Daoy (cell line): Measurements from ENCODE around the gene FSTL5. TPM values are rescaled to one million over a fixed set of nuclear protein-coding genes. Genes with fewer than 3 reads are reported as not detected.

ENCODE experiments used
- DNase-seq: peaks from one replicate; pipeline ENCODE4 v3.0.0-alpha.2; 2015; ENCODE audit warnings: low read depth
- total RNA-seq: library from RNA; depleted of rRNA; stranded (reverse); fragments of >200 nt; shearing (Covaris generic); gene quantifications from 2 replicates; pipeline ENCODE4 v1.2.3, GENCODE V29; 2014

The FSTL5 gene
- total RNA-seq, 1 experiment from 2014 or later, result 0.06 TPM

DNA sequence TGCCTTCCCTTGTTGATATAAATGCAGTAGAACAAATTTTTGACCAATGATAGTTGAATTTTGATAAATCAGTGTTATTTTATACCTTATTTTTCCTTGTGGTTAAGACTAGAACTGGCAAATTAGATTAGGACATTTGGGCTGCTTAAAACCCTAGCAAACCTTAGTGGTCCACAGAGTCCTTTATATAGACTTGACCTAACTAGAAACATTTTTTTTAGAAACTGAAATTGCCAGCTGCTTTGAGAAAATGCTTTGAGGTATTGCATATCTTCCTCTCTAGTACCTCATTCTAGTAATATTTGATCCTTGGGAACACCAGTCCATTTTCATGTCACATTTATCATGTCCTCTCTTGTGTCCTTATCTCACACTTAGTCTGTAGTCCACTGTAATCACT is 580.3 kb downstream of the FSTL5 start:
- DNase-seq, result no peak

DNA sequence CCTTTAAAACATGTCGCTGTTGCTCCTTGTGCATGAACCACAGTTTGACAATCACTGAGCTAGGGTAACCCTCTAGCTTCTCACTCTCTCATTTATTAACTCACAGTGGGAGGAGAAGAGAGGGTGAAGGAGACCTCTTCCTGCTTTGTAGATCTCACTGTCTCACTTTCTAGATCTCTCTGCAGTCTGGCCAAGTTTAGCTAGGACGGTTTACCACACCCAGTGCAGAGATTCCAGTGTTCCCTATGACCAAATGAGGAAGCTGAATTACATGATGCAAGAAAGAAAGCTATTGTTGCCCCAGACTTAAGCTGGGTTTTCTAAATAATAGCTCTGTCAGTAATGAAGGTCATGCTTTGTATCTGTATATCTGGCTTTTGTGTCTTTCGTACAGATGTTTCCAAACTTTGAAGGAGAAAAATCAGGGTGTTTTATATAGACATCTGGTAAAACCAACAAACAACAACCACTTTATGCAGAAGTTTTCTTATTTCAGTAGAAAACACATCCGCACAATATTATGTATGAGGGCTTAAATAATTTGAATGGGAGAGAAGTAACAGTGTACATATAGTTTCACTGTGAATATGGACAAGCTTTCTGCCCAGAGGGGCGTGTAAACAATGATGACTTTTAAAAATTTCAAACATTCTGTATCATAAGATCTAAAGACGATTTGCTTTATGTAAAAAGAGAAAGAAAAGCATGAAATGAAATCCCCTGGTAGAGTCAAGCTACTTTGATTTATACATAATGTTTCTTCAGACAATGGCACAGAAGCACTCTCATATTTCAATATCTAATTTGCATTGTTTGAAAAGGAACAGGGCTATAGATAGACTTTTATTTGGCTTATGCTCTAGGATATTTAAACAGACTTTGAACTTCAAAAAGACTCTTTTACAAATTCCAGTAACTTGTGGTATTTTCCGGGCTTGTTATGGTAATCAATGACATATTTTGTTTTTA is 582.3 kb downstream of the FSTL5 start:
- DNase-seq, result no peak

DNA sequence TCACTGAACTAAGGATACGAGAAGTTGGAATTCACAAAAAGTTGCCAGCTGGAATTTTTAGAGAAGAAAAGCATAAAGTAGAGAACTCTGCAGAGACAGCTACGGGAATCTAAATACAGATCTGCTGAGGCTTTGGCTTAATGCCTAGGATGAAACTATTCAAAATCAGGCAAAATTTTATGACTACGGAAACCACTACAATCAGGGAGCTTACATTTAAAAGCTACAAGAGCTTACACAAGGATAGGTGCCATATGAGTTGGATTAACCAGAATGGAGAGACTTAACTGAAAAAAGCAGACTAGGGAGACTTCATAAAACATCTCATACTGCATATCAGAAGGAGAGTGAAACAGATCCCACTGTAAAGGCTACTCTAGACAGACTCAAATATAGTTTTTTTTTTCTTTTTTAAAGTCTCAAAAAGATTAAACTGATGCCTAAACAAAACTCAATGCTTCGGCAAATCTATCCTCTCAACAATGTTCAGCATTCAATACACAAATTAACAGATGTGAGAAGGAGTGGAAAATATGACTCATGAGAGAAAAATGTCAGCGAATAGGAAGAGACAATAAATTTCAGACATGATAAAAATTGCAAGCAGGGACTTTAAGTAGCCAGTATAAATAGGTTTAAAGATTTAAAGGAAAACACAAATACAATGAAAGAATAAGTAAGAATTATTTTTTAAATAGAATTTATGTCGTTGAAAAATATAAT is 586.1 kb downstream of the FSTL5 start:
- DNase-seq, result peak; percentile 2

DNA sequence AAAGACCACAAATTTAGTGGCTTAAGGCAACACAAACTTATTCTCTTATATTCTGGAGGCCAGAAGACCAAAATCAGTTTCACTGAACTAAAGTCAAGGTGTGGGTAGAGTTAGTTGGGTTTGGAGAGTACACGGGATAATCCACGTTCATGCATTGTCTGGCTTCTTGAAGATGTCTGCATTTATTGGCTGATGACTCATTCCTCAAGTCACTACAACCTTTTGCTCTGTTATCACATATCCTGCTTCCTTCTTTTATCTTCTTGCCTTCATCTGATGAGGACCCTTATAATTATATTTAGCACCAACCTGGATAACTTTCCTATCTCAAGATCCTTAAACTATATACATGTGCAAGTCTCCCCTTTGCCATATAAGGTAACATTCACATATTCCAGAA is 590.0 kb downstream of the FSTL5 start:
- DNase-seq, result no peak

DNA sequence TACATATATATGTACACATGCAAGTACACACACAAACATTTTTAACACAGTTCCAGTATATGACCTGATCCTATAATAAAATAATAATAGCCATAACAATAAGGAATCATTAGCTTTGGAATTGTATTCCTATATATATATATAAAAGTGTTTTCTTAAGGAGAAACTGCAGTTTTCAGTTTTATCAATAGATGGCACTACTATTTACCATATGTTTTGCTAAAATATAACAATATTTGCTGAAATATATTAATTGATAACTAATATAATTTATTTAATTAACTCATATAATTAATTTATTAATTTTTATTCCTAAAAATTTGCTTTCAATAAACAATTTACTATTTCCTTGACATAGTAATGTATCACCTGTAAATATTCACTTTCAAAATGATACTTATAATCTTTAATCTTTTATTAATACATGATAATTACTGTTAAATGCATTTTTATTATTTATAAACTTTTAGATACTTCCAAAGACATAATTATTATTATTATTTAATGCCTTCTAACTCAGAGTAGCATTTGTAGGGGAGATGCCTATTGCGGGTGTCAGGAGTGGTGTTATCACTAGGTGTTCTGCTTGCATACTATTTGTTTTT is 599.5 kb downstream of the FSTL5 start:
- no peak for DNase-seq

DNA sequence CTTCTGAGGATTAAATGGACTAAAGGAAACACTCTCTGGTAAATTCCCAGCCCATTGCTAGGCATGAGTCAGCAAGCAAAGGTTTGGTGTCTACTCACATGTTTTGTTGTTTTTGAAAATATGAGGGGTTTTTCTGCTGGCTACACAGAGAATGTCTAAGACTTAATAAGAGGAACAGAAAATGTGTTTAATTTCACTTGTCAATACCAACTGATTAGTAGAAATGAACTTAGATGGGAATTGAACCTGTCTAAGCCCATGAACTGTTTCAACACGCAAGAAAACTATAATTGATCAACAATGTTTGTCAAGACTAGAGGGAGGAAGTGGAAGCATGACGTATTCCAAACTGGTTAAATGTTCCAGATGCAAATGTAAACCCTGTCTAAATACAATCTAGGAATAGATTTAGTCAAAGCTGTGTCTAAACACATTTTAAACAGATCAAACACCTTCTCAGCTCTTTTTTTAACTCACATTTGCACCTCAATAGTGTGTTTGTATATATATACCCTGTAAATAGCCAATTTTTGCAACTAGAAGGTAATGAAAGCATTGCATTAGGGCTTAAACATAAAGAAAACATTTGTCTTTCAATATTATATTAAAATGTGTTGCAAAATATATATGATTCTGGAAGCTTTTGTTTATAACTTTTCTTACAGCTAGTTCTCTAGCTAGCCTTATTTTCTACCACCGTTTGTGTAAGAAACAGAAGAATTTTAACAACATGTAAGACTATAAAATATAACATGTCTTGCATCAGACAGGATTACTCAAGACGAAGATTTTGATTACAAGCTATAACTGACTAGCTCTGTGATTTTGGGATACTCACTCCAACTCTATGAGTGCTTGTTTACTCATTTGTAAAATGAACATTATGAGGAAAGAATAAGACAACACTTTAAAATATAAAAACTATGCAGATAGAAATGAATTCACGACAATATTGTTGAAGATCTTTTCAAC is 607.8 kb downstream of the FSTL5 start:
- DNase-seq, result peak; percentile 24

DNA sequence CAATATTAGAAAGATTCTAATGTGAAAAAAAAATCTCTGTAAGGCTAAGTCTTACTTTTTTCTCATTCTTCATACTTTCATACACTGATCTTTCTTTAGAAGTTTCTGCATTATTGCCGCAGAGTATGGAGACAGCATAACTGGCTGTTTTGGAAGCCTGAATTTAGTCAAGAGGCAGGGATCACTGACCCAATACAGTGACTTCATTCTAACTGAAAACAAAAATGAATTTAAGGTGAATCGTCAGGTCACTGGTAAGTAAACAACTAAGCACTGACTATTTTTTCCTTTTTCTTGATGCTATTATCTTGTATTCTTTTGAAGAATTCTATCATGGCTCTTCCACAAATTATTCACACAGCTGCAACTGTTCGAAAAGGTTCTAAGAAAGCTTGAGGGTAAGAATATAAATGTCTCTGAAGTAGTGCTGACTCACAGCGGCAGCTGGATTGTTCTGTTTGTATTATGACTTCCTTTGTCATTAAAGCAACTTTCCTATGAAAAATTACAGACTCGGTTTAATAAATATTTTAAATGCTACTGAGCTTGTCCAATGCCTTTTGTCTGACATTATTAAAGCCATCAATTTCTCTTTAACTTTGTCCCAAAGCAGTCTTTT is 609.3 kb downstream of the FSTL5 start:
- peak; percentile 17 for DNase-seq

DNA sequence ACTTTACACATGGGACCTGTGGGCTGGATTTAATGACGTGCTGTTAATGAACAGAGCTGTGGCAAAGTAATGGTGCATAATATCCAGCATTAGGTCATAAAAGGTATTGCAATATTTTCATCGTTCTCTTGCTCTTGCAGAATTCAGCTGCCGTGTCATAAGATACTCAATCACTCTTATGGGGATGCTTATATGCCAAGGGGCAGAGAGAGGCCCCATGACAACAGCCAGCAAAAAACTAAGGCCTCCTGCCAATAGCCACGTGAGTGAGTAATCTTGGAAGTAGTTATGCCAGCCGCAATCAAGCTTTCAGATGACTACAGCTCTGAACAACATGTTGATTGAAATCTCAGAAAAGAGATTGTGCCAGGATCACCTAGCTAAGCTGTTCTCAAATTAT is 616.9 kb downstream of the FSTL5 start:
- no peak for DNase-seq

DNA sequence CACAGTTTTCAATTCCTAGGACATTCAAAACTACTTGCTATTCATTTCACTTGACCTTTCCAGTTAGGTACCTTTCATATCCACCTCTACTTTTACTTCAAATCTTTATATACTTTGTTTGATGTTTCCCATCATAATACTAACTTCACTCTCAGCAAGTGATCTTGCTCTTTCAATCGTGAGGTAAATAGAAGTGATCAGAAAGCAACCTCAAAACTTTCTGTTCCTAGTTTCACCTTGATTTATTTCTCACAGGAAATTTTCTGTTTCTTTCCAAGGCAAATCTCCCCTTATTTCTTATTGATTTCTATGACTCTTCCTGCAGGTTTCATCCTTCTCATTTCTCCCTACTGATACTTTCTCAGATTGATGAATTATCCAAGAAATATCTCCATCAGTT is 623.5 kb downstream of the FSTL5 start:
- DNase-seq, result no peak

DNA sequence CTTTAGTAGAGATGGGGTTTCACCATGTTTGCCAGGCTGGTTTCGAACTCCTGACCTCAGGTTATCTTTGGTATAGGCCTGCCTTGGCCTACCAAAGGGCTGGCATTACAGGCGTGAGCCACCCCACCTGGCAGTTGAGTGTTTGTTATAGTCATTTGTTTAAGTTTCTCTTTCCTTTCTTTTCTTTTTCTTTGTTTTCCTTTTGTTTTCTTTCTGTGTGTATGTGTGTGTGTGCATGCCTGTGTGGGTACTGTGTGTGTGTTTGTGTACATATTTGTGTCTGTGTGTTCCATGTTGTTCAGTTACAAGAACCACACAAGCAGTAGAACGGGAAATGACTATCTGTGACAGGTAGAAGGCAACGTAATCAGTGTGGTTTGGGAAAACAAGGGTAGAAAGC is 624.9 kb downstream of the FSTL5 start:
- no peak for DNase-seq

DNA sequence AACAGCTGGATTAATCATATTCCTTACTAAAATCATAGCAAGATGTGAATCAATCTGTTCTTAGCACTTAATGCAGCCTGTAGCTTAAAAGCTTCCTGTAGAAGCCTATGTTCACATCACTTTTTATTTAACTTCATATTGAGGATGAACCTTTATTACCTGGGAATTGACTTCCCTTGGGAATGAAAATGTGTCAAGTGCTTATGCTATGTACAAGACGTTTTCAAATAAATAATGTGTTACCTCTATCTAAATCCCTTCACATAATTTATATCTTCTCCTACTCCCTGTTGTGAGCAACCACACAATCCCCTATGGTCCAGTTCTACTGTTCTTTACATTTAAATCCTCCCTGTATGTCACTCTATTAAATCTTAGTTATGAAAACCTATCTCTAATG is 633.1 kb downstream of the FSTL5 start:
- no peak for DNase-seq

DNA sequence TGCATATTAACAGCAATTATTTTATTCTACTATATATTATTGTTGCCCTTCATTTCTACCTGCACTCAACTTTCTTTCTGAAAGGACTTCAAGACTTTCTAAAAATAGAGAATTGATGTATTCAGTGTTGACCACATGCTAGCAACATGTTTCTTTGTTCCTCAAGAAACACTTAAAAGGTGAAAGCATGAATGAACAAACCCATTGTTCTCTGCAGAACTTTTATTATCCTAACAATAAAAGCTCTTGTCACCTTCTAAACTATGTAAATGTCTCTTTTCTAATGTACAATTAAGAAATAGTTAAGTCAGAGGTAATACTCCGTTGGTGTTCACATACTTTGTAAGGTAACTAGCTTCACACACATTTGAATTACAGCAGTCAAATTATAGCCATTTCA is 638.7 kb downstream of the FSTL5 start:
- no peak for DNase-seq

DNA sequence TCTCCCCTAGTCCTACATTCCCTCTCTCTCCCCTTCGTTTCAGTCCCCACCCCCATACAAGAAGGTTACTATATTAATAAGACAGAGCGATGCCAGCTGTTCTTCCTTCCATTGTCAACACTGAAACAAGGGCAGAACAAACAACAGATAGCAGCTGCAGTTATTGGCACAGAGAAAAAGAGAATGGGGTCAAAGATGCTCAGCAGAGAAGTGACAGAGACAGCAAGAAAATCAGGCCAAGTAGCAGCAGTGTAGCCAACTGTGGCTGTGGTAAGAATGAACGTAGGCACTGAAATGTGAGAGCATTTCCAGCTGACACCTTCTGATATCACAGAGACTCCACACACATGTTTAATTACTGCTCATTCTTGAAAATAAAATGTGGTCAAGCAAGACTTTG is 641.8 kb downstream of the FSTL5 start:
- no peak for DNase-seq

DNA sequence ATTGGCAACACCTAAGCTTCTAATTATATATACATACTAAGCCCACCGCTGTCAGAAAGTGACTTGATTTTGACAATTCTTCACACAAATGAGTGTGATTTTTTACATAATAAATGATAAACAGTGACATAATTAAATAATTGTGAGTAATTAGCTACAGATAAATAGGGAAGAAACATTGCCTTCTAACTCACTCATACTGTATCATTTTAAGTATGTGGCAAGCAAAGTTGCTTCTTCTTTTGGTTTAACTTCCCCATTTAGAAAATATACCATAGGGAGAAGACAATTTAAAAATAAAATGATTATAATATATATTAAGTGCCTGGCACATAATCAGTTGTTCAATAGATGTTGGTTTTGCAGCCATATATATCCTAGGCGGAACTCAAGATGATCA is 644.2 kb downstream of the FSTL5 start:
- no peak for DNase-seq

DNA sequence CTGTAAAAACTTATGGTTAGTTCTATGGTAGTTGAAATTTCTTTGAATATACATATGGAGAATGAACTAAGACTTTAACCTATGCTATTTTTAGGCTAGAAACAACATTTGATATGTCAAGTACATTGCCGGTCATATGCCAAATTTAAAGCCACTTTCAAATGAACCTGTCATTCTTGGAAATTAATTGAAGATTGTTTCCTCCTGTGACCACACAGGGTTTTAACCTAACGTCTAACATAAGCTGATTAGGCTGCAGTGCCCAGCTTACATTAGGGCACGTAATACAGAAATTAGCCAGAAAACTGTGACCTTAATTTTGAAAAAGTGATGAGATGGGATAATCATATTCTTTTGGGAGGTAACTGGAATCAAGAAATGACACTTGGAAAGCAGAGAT is 645.9 kb downstream of the FSTL5 start:
- no peak for DNase-seq

DNA sequence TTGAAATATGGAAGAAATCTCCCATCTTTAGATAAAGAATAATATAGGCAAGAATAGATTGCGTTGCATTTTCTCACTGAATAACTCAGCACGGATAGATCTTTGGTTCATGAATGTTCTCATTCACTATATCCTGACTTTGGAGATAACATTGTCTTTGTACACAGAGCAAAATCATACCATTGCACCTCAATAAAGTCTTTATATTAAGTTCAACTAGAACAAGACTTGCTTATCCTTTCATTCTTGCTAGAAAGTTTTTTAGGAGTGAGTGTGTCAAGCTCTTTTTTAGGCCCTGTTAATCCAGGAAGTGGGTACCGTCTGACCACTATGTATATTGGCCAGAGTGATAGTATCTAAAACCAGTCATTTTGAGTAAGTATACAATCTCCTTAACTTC is 658.7 kb downstream of the FSTL5 start:
- no peak for DNase-seq

DNA sequence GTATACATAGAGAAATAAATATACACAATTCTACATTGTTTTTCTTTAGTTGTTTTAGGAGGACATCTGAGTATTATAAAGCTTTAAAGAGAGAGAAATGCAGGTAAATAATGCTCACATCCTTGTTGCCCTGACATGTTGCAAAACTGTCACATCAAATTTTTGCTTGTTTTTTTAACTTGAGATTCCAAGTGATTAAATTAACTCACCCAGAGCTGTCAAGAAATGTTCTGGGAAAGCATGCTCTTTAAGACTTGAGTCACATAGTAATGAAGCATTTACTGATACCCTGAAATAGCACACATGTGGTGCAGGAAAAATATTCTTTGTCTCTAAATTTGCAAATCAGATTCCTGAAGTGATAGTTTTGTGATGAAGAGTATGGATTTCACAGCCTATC is 665.6 kb downstream of the FSTL5 start:
- DNase-seq, result no peak

DNA sequence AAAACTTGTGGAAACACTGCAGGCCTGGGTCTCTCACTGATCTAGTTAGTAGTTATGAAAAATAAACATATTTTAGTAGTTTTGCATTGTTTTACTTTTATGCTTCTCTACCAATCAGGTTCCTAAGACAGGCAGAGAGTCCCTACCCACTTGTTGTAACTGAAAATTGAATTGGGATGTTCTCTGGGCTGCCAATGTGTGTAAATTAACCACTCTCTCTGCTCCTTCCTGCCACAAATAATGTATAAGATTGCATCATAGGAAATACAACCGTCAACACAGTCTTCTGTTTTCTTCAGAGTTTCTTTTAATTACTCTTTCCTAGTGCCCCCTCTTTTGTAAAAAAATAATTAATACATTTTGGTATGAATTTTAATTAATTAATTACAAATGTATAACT is 677.3 kb downstream of the FSTL5 start:
- DNase-seq, result no peak

DNA sequence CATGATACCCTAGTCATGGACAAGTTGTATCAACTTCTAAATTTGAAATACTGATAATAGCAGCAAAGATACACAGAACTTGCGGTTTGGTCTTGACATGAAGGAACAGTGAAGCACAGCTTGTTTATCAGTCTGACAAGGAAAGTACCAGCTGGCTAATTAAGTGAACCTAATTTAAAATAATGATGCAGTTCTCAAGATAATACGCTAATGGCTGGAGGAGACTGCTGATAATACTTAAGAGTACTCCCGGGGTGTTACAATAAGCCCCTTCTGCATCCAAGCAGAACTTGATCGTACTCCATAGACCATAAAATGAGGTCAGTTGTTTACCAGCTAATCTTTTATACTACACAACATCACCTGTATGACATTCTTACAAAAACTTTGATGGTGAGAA is 697.5 kb downstream of the FSTL5 start:
- DNase-seq, result no peak

DNA sequence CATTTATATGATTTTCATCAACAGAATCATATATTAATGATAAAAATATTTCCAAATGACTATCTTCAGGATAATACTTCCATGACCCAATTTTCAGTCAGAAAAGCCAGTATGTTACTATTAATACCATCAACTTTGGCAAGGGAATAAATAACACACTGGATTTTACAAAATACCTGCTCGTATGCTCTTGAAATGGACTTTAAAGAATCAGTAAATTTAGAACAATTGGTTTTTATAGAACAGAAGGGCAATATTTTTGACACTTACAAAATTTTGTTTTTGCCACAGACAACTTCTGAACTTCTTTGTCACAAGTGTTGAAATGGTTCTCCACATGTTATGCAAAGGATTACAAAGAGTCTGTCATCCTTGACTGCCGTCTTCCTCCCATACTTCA is 700.4 kb downstream of the FSTL5 start:
- DNase-seq, result no peak

DNA sequence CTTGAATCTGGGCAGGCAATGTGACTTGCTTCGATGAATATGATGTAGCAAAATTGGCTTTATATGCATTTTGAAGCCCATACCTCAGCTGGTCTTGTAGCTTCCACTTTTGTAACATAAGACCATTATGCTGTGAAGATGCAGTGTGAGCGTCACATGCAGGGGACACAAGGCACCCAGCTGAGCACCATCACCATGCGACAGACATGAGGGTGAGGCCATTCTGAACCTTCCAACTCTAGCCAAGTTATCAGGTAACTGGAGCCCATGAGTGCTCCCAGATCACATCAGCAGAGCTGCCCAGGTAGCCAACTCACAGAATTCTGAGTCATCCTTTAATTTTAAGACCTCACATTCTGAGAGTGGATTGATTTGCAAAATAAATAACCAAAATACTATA is 705.9 kb downstream of the FSTL5 start:
- DNase-seq, result no peak
